K562 (cell line): ENCODE data around the gene IL21. TPM values are rescaled to one million over a fixed set of nuclear protein-coding genes. Genes with fewer than 3 reads are reported as not detected.

Experiments
- ATAC-seq: fragments of 200-7000 bp; cut with Tn5 transposase; 3 replicates; pipeline ENCODE4 v1.9.1; 2020; ENCODE audit warnings: moderate library complexity
- BruUV-seq: library from RNA; stranded (reverse); fragments of 400-500 nt; replicated peaks from 2 replicates; lab custom pipeline; 2021; lab: Mats Ljungman, UMichigan
- CTCF ChIA-PET: fragments of 300-600 bp; formaldehyde crosslinking; extraction: SDS; loops from one replicate; lab custom pipeline; 2021; ENCODE audit warnings: low intra/inter-chr PET ratio; lab: Yijun Ruan, JAX
- POLR2A ChIA-PET: fragments of 300-600, 350-650 bp; sonication (Branson Sonifier 250); formaldehyde crosslinking; extraction: SDS; loops from one replicate; lab custom pipeline; 2021; ENCODE audit warnings: antibody characterized with exemption, inconsistent platforms; lab: Yijun Ruan, JAX
- DNase-seq, 4 experiments: peaks; one replicate each; pipeline versions ENCODE4 v3.0.0 to v3.0.0-alpha.2; 2011 to 2018; ENCODE audit warnings: low spot score in 3 of 4, mixed read lengths in 3 of 4; ENCODE audit errors: extremely low read depth in 1 of 4
- FAIRE-seq: peaks from 2 replicates; lab custom pipeline; 2011; peaks lifted over from hg19 to GRCh38; lab: Jason Lieb, UNC
- H2AFZ ChIP-seq: 2 replicates; pipeline ENCODE4 v1.6.0; 2011; ENCODE audit warnings: low read depth, low read length, control low read depth, inconsistent platforms
- H3K27ac ChIP-seq: fragments of 200-600 bp; 3 replicates; pipeline ENCODE4 v1.8.0; 2011; ENCODE audit warnings: low read depth, mild to moderate bottlenecking, control low read depth, inconsistent platforms, low read length, moderate library complexity, mixed read lengths; ENCODE audit errors: extremely low read depth
- H3K27me3 ChIP-seq, 2 experiments: fragments of 300-600 bp in 1 of 2; 2 replicates in 1 of 2; 3 replicates in 1 of 2; pipeline versions ENCODE4 v1.6.0 to v1.8.0; 2011; ENCODE audit warnings: inconsistent platforms in 2 of 2, low read length in 2 of 2, mild to moderate bottlenecking in 1 of 2, mixed read lengths in 1 of 2, moderate library complexity in 1 of 2; ENCODE audit not compliant: control insufficient read depth in 2 of 2, insufficient read depth in 2 of 2
- H3K36me3 ChIP-seq: fragments of 300-600 bp; 3 replicates; pipeline ENCODE4 v1.8.0; 2011; ENCODE audit warnings: mild to moderate bottlenecking, low read length, inconsistent platforms; ENCODE audit not compliant: control insufficient read depth, insufficient read depth
- H3K4me1 ChIP-seq, 2 experiments: fragments of 200-600 bp in 1 of 2; replicated peaks in 1 of 2; 2 replicates in 1 of 2; 3 replicates in 1 of 2; pipeline versions ENCODE4 v1.5.1 to v1.8.0; 2011; ENCODE audit warnings: inconsistent platforms in 2 of 2, low read length in 2 of 2, mild to moderate bottlenecking in 1 of 2, mixed read lengths in 1 of 2, moderate library complexity in 1 of 2; ENCODE audit not compliant: control insufficient read depth in 2 of 2, insufficient read depth in 2 of 2
- H3K4me2 ChIP-seq: 2 replicates; pipeline ENCODE4 v1.6.1; 2011; ENCODE audit warnings: low read length, control low read depth, inconsistent platforms, mixed read lengths; ENCODE audit not compliant: insufficient read depth
- H3K4me3 ChIP-seq: fragments of 200-600 bp; sonication (generic), shearing (Covaris generic); 2 replicates; pipeline ENCODE4 v1.5.1; 2016; ENCODE audit warnings: control low read depth, inconsistent platforms
- H3K79me2 ChIP-seq: fragments of 200-600 bp; 3 replicates; pipeline ENCODE4 v1.8.0; 2011; ENCODE audit warnings: low read length, inconsistent platforms; ENCODE audit not compliant: control insufficient read depth, insufficient read depth
- H3K9ac ChIP-seq, 2 experiments: 2 replicates each; pipeline versions ENCODE4 v1.6.0 to v1.6.1; 2011; ENCODE audit warnings: low read depth in 2 of 2, low read length in 2 of 2, control low read depth in 1 of 2, inconsistent platforms in 1 of 2, mild to moderate bottlenecking in 1 of 2, mixed read lengths in 1 of 2; ENCODE audit not compliant: insufficient read depth in 1 of 2
- H3K9me1 ChIP-seq: one replicate; pipeline ENCODE4 v1.6.0; 2011; ENCODE audit warnings: inconsistent platforms, mild to moderate bottlenecking, low read length, moderate library complexity; ENCODE audit not compliant: control insufficient read depth, insufficient read depth
- H3K9me3 ChIP-seq: replicated peaks from 2 replicates; pipeline ENCODE4 v1.5.1; 2011; ENCODE audit warnings: low read depth, low read length, inconsistent platforms; ENCODE audit not compliant: control insufficient read depth, insufficient read depth
- H4K20me1 ChIP-seq: replicated peaks from 2 replicates; pipeline ENCODE4 v1.6.1; 2011; ENCODE audit warnings: low read length, inconsistent platforms, mixed read lengths; ENCODE audit not compliant: control insufficient read depth, insufficient read depth
- RHOXF2B ChIP-seq: fragments of 250-450 bp; sonication (Bioruptor Pico); conservative IDR thresholded peaks from 2 replicates; pipeline ENCODE4 v1.5.1; 2021
- SIN3B ChIP-seq: fragments of 450-650 bp; IDR thresholded peaks from 2 replicates; pipeline ENCODE4 v1.6.1; 2017; ENCODE audit warnings: low read depth, mild to moderate bottlenecking, moderate library complexity
- ZNF165 ChIP-seq: fragments of 250-450 bp; sonication (Bioruptor Pico); IDR thresholded peaks from 2 replicates; pipeline ENCODE4 v1.4.0; 2020; ENCODE audit warnings: borderline replicate concordance
- ZNF311 ChIP-seq: fragments of 250-450 bp; sonication (Bioruptor Pico); IDR thresholded peaks from 2 replicates; pipeline ENCODE4 v1.4.0; 2020; ENCODE audit warnings: mild to moderate bottlenecking, moderate library complexity
- ZNF444 ChIP-seq: fragments of 250-450 bp; sonication (Bioruptor Pico); IDR thresholded peaks from 2 replicates; pipeline ENCODE4 v1.4.0; 2020; ENCODE audit warnings: mild to moderate bottlenecking, moderate library complexity
- WGBS: fragments of 100-300 bp; shearing (Covaris generic); methylation state at CpG from one replicate; pipeline ENCODE4 v1.1.6; 2016; ENCODE audit warnings: low coverage, mixed read lengths; ENCODE audit not compliant: insufficient coverage; ENCODE audit errors: missing lambda C conversion rate; 5-methylcytosine and 5-hydroxymethylcytosine counted together
- in situ Hi-C: fragments of 300-500 bp; cut with MboI; formaldehyde crosslinking; loops from 4 replicates; pipeline ENCODE4 v1.15.0; 2018; ENCODE audit warnings: inconsistent platforms, mixed read lengths
- intact Hi-C: fragments of 100-400 bp; cut with micrococcal nuclease; formaldehyde crosslinking; loops from 2 replicates; pipeline ENCODE4 v1.14.2; 2022
- polyA plus RNA-seq, 8 experiments: library from polyadenylated mRNA; depleted of rRNA in 4 of 8; stranded (reverse) in 5 of 8; unstranded in 3 of 8; fragments of >200 nt; fragmentation: Nextera tagmentation in 2 of 8; fragmentation: Illumina TruSeq in 1 of 8; extraction: Ambion mirVana in 2 of 8; extraction: Trizol in 1 of 8; gene quantifications; 2 replicates each; pipeline versions ENCODE4 v1.2.1 to v1.2.3, GENCODE V29; 2011 to 2014; ENCODE audit warnings: inconsistent platforms in 1 of 8, missing spikeins in 1 of 8
- total RNA-seq, 7 experiments: library from RNA; depleted of rRNA in 6 of 7; stranded (reverse); fragments of >200 nt in 6 of 7; fragmentation: Illumina TruSeq in 2 of 7; extraction: Trizol in 2 of 7; gene quantifications; 2 replicates each; pipeline versions ENCODE4 v1.2.1 to v1.2.3, GENCODE V29; 2011 to 2021; ENCODE audit warnings: low replicate concordance in 1 of 7
- TF ChIP-seq, protein P1 (sequence below): sonication (generic); formaldehyde crosslinking; IDR thresholded peaks from 2 replicates; pipeline ENCODE4 v1.5.0; 2020; ENCODE audit warnings: missing genetic modification reagents
- TF ChIP-seq, protein P2 (sequence below): fragments of 450-650 bp; formaldehyde crosslinking; IDR thresholded peaks from 2 replicates; pipeline ENCODE4 v1.4.0; 2022; ENCODE audit warnings: mild to moderate bottlenecking, moderate library complexity
- TF ChIP-seq, protein P3 (sequence below): fragments of 450-650 bp; IDR thresholded peaks from 2 replicates; pipeline ENCODE4 v1.6.1; 2018; ENCODE audit not compliant: partially characterized antibody

IL21 gene
- total and polyA plus RNA-seq, 9 of the 15 experiments (the other 6 are each of a cell fraction or from before 2014, with no cell fraction given) = not detected

DNA sequence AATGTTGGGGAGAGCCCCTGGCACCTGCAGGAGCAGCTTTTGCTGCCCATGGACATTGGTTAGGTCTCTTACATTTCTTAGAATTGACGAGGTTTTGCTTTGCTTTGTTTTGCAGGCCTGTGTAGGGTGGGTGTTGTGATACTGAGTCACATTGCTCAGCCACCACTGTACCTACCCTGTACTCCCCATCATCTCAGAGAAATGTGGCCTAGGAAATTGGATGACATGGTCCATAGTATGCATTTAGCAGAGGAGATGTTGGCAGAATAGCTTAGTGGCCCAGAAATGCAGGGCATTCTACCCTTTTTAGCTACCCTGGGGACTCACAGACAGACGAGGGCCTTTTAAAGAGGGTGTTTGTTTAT lies 43.7 kb downstream of the IL21 start:
- no peak for ATAC-seq
- no peaks in the 10 kb centered on the region for H3K79me2 ChIP-seq
- POLR2A ChIA-PET = interaction anchor here (0.6 kb wide), 1 partner anchor 396 kb away, joined by 3 read pairs; no protein-coding TSS in a partner anchor

More for the DNA sequence above, 43.7 kb downstream of the IL21 start:
- H3K9me3 ChIP-seq = no peaks in the 10 kb centered on the region
- H3K9ac ChIP-seq = no peak overlapping the region
- H3K36me3 ChIP-seq = no peaks in the 10 kb centered on the region
- TF ChIP-seq ZNF444 (CRISPR knock-in tag) (no peak), ZNF311 (CRISPR knock-in tag) (no peak), RHOXF2B (CRISPR knock-in tag) (no peak), SIN3B (no peak), ZNF165 (CRISPR knock-in tag) (no peak)
- TF ChIP-seq, protein P1, sequence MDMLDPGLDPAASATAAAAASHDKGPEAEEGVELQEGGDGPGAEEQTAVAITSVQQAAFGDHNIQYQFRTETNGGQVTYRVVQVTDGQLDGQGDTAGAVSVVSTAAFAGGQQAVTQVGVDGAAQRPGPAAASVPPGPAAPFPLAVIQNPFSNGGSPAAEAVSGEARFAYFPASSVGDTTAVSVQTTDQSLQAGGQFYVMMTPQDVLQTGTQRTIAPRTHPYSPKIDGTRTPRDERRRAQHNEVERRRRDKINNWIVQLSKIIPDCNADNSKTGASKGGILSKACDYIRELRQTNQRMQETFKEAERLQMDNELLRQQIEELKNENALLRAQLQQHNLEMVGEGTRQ (CRISPR knock-in tag) = no peak
- TF ChIP-seq, protein P2, sequence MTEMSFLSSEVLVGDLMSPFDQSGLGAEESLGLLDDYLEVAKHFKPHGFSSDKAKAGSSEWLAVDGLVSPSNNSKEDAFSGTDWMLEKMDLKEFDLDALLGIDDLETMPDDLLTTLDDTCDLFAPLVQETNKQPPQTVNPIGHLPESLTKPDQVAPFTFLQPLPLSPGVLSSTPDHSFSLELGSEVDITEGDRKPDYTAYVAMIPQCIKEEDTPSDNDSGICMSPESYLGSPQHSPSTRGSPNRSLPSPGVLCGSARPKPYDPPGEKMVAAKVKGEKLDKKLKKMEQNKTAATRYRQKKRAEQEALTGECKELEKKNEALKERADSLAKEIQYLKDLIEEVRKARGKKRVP = no peak
- TF ChIP-seq, protein P3, sequence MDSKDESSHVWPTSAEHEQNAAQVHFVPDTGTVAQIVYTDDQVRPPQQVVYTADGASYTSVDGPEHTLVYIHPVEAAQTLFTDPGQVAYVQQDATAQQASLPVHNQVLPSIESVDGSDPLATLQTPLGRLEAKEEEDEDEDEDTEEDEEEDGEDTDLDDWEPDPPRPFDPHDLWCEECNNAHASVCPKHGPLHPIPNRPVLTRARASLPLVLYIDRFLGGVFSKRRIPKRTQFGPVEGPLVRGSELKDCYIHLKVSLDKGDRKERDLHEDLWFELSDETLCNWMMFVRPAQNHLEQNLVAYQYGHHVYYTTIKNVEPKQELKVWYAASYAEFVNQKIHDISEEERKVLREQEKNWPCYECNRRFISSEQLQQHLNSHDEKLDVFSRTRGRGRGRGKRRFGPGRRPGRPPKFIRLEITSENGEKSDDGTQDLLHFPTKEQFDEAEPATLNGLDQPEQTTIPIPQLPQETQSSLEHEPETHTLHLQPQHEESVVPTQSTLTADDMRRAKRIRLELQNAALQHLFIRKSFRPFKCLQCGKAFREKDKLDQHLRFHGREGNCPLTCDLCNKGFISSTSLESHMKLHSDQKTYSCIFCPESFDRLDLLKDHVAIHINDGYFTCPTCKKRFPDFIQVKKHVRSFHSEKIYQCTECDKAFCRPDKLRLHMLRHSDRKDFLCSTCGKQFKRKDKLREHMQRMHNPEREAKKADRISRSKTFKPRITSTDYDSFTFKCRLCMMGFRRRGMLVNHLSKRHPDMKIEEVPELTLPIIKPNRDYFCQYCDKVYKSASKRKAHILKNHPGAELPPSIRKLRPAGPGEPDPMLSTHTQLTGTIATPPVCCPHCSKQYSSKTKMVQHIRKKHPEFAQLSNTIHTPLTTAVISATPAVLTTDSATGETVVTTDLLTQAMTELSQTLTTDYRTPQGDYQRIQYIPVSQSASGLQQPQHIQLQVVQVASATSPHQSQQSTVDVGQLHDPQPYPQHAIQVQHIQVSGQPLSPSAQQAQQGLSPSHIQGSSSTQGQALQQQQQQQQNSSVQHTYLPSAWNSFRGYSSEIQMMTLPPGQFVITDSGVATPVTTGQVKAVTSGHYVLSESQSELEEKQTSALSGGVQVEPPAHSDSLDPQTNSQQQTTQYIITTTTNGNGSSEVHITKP = no peak
- H4K20me1 ChIP-seq = no peaks in the 10 kb centered on the region
- H3K4me2 ChIP-seq = no peak overlapping the region
- FAIRE-seq = no peak
- in situ Hi-C loops = loop anchor here (5.0 to 10.0 kb wide), 2 partner anchors 270 to 682 kb away; no protein-coding TSS in a partner anchor
- H3K4me1 ChIP-seq = no peaks in the 10 kb centered on the region
- H3K27me3 ChIP-seq = no peaks in the 10 kb centered on the region
- H3K27ac ChIP-seq = no peak overlapping the region
- no peaks in the 10 kb centered on the region for H3K9me1 ChIP-seq
- BruUV-seq = no TSS peak
- WGBS = 44% methylated on average over 2 of the region's 2 CpGs
- CTCF ChIA-PET = interaction anchor here (0.7 to 2.9 kb wide), 5 partner anchors 267 to 1745 kb away, joined by 3 to 22 read pairs (median 3); no protein-coding TSS in a partner anchor
- DNase-seq = no peak
- H2AFZ ChIP-seq = no peak overlapping the region
- intact Hi-C loops = loop anchor here (1.0 to 5.0 kb wide), 4 partner anchors 126 to 677 kb away; no protein-coding TSS in a partner anchor
- no peak overlapping the region for H3K4me3 ChIP-seq
